Measurements from ENCODE around the gene SARNP.

SARNP gene

GRCh38 chr12:55712700-55713415, 104.7 kb downstream of the SARNP start:
- in situ Hi-C loops (cut with MboI; ENCODE audit: low sequenced_read_pairs) = no loop called here

GRCh38 chr12:55711786-55712553, 105.6 kb downstream of the SARNP start:
- in situ Hi-C loops (cut with MboI; ENCODE audit: low sequenced_read_pairs) = no loop called here

- in situ Hi-C loops (cut with MboI; ENCODE audit: low sequenced_read_pairs) = no loop called here
Observed at GRCh38 chr12:55708695-55709233, 108.8 kb downstream of the SARNP start.

GRCh38 chr12:55707841-55708694, 109.5 kb downstream of the SARNP start, which contains the start of gene ITGA7:
Gene ITGA7 (minus strand): TSS chr12:55707904. CDS start chr12:55707682, 222 bp downstream.
- in situ Hi-C loops (cut with MboI; ENCODE audit: low sequenced_read_pairs) = no loop called here

Measured in HL-60/S4 (cell line).